Trophoblast cell (in vitro differentiated cells and primary cell): ENCODE data around the gene TENM4.

Experiments used
- DNase-seq, 2 donors: peaks; one replicate each; pipeline ENCODE4 v3.0.0-alpha.2; 2016
- H2AFZ ChIP-seq: 2 replicates; pipeline ENCODE4 v1.6.1; 2013; ENCODE audit warnings: low read length, moderate library complexity, mild to moderate bottlenecking; ENCODE audit not compliant: insufficient read depth, poor library complexity
- H2AK5ac ChIP-seq: 2 replicates; pipeline ENCODE4 v1.6.1; 2013; ENCODE audit warnings: mild to moderate bottlenecking, low read length
- H2BK120ac ChIP-seq: 2 replicates; pipeline ENCODE4 v1.6.1; 2013; ENCODE audit warnings: low read length, mild to moderate bottlenecking, moderate library complexity; ENCODE audit not compliant: insufficient read depth, poor library complexity
- H2BK12ac ChIP-seq: 2 replicates; pipeline ENCODE4 v1.6.1; 2013; ENCODE audit warnings: mild to moderate bottlenecking, low read length, moderate library complexity
- H2BK5ac ChIP-seq: 2 replicates; pipeline ENCODE4 v1.6.1; 2013; ENCODE audit warnings: low read length, low read depth, moderate library complexity, mild to moderate bottlenecking; ENCODE audit not compliant: poor library complexity
- H3K14ac ChIP-seq: 2 replicates; pipeline ENCODE4 v1.6.1; 2013; ENCODE audit warnings: mild to moderate bottlenecking, low read length
- H3K18ac ChIP-seq: 2 replicates; pipeline ENCODE4 v1.6.1; 2013; ENCODE audit warnings: mild to moderate bottlenecking, low read length
- H3K23ac ChIP-seq: 2 replicates; pipeline ENCODE4 v1.6.1; 2013; ENCODE audit warnings: low read length
- H3K27ac ChIP-seq: 2 replicates; pipeline ENCODE4 v1.5.1; 2013; ENCODE audit warnings: low read depth, mild to moderate bottlenecking, inconsistent platforms, low read length, moderate library complexity
- H3K27me3 ChIP-seq: 2 replicates; pipeline ENCODE4 v1.6.1; 2013; ENCODE audit warnings: inconsistent platforms, mild to moderate bottlenecking, low read length, moderate library complexity; ENCODE audit not compliant: insufficient read depth
- H3K36me3 ChIP-seq, 2 experiments: 1 replicate in 1 of 2; 2 replicates in 1 of 2; pipeline ENCODE4 v1.6.1; 2013; ENCODE audit warnings: low read length in 2 of 2, mild to moderate bottlenecking in 2 of 2, moderate library complexity in 1 of 2; ENCODE audit not compliant: insufficient read depth in 2 of 2, control insufficient read depth in 1 of 2
- H3K4ac ChIP-seq: 2 replicates; pipeline ENCODE4 v1.6.1; 2013; ENCODE audit warnings: low read depth, mild to moderate bottlenecking, low read length, moderate library complexity
- H3K4me1 ChIP-seq, 2 experiments: 1 replicate in 1 of 2; 2 replicates in 1 of 2; pipeline ENCODE4 v1.6.1; 2013; ENCODE audit warnings: low read length in 2 of 2, mild to moderate bottlenecking in 2 of 2, moderate library complexity in 1 of 2; ENCODE audit not compliant: insufficient read depth in 2 of 2, control insufficient read depth in 1 of 2
- H3K4me2 ChIP-seq: 2 replicates; pipeline ENCODE4 v1.6.1; 2013; ENCODE audit warnings: inconsistent platforms, mild to moderate bottlenecking, low read length, moderate library complexity
- H3K4me3 ChIP-seq: 2 replicates; pipeline ENCODE4 v1.5.1; 2013; ENCODE audit warnings: mild to moderate bottlenecking, low read depth, low read length, inconsistent platforms
- H3K79me1 ChIP-seq: one replicate; pipeline ENCODE4 v1.6.1; 2013; ENCODE audit warnings: low read length
- H3K79me2 ChIP-seq: 2 replicates; pipeline ENCODE4 v1.6.1; 2013; ENCODE audit warnings: low read length, mild to moderate bottlenecking; ENCODE audit not compliant: control insufficient read depth, insufficient read depth, poor library complexity
- H3K9ac ChIP-seq: 2 replicates; pipeline ENCODE4 v1.6.1; 2013; ENCODE audit warnings: mild to moderate bottlenecking, low read length
- H3K9me3 ChIP-seq: 2 replicates; pipeline ENCODE4 v1.6.1; 2013; ENCODE audit warnings: low read depth, mild to moderate bottlenecking, control low read depth, inconsistent platforms, low read length; ENCODE audit not compliant: insufficient read depth
- H4K12ac ChIP-seq: 2 replicates; pipeline ENCODE4 v1.6.1; 2013; ENCODE audit warnings: low read depth, mild to moderate bottlenecking, low read length, moderate library complexity
- H4K8ac ChIP-seq: 2 replicates; pipeline ENCODE4 v1.6.1; 2013; ENCODE audit warnings: low read depth, mild to moderate bottlenecking, low read length, moderate library complexity
- H4K91ac ChIP-seq: one replicate; pipeline ENCODE4 v1.6.1; 2013; ENCODE audit warnings: low read depth, mild to moderate bottlenecking, low read length, moderate library complexity
- WGBS: extraction: QIAGEN DNeasy Blood & Tissue Kit; methylation state at CpG from one replicate; pipeline ENCODE4 v1.1.7; 2013; ENCODE audit warnings: missing lambda C conversion rate; ENCODE audit not compliant: insufficient read length, insufficient coverage; ENCODE audit errors: extremely low coverage; 5-methylcytosine and 5-hydroxymethylcytosine counted together

The TENM4 gene

DNA sequence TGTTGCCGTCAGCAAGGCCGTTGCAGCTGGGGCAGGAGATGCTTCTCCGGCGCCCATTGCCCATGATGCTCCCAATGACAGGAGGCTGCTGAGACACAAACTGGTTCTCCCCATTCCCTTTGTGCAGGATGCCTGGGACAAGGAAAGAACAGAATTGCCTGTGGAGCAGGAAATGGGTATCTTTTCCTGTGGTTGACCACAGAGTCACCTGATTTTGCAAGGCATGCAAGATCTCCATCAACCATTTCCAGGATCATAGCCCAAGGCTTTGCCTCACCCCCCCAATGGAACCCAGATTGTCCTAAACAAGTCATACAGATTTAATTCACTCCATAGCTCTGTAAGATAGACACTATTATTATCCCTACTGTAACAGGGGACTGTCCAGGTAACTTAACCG, 718.0 kb downstream of the TENM4 start:
- H3K23ac ChIP-seq = no peak overlapping the region
- no peak overlapping the region for H3K4me2 ChIP-seq
- no peak overlapping the region for H3K9ac ChIP-seq
- no peak overlapping the region for H4K8ac ChIP-seq
- H3K79me2 ChIP-seq = no peaks in the 10 kb centered on the region
- no peak overlapping the region for H3K4ac ChIP-seq
- no peaks in the 10 kb centered on the region for H3K9me3 ChIP-seq
- H2BK5ac ChIP-seq = no peak overlapping the region
- H3K36me3 ChIP-seq = peaks cover 33 to 44% of the 10 kb centered on the region in 2 experiments
- no peak overlapping the region for H3K4me3 ChIP-seq
- no peak overlapping the region for H4K12ac ChIP-seq
- peaks cover 0 to 4% of the 10 kb centered on the region in 2 experiments for H3K4me1 ChIP-seq
- H4K91ac ChIP-seq = no peak overlapping the region
- no peaks in the 10 kb centered on the region for H3K79me1 ChIP-seq
- H3K18ac ChIP-seq = no peak overlapping the region
- H3K27ac ChIP-seq = no peak overlapping the region
- H2AFZ ChIP-seq = no peak overlapping the region
- DNase-seq = no peak
- no peaks in the 10 kb centered on the region for H3K27me3 ChIP-seq
- H2AK5ac ChIP-seq = no peak overlapping the region
- no CpG with 5 or more reads among the region's 5 CpGs for WGBS
- H2BK120ac ChIP-seq = no peak overlapping the region
- no peak overlapping the region for H2BK12ac ChIP-seq
- no peak overlapping the region for H3K14ac ChIP-seq

DNA sequence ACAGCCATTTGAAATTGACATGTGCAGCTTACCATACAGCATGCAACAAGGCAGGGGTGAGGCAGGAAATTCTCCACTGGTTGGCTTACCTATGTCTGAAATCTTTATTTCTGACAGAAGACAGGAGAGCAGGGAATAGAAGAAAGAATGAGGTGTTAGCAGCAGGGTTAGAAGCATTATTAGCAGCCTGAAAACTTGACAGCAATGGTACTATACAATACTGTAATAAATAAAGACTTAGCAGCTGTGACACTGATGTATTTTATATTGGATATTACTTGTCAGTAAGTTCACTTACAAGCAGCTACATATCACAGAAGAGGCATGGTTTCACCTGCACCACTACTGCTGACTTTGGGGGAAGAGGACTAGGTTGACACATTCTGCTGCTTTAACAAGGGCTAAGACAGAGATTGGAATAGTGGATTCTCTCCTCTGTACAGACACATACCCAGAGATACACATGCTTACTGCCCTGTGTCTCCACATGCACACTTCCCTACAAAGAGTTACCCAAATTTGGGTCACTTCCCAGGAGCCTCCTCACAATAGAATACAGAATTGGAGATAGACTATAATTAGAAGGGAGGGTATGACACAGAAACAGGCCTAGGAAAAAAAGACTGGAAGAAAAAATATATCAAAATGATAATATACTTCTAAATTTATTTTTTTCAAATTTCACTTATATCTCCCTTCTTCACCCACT, 720.4 kb downstream of the TENM4 start:
- peaks cover 31 to 36% of the 10 kb centered on the region in 2 experiments for H3K36me3 ChIP-seq
- no peak overlapping the region for H2BK5ac ChIP-seq
- H2BK12ac ChIP-seq = no peak overlapping the region
- H2AFZ ChIP-seq = no peak overlapping the region
- H3K79me1 ChIP-seq = no peaks in the 10 kb centered on the region
- no peak overlapping the region for H2AK5ac ChIP-seq
- H3K4me3 ChIP-seq = no peak overlapping the region
- no peaks in the 10 kb centered on the region for H3K9me3 ChIP-seq
- H4K8ac ChIP-seq = no peak overlapping the region
- no peaks in the 10 kb centered on the region for H3K79me2 ChIP-seq
- H3K18ac ChIP-seq = no peak overlapping the region
- H2BK120ac ChIP-seq = no peak overlapping the region
- no peak overlapping the region for H3K4me2 ChIP-seq
- no peak overlapping the region for H4K91ac ChIP-seq
- no peak overlapping the region for H3K4ac ChIP-seq
- no peak overlapping the region for H3K9ac ChIP-seq
- H3K14ac ChIP-seq = no peak overlapping the region
- H3K4me1 ChIP-seq = peaks cover 0 to 7% of the 10 kb centered on the region in 2 experiments
- no peak overlapping the region for H4K12ac ChIP-seq
- DNase-seq = no peak
- no peak overlapping the region for H3K27ac ChIP-seq
- no peak overlapping the region for H3K23ac ChIP-seq
- H3K27me3 ChIP-seq = no peaks in the 10 kb centered on the region

DNA sequence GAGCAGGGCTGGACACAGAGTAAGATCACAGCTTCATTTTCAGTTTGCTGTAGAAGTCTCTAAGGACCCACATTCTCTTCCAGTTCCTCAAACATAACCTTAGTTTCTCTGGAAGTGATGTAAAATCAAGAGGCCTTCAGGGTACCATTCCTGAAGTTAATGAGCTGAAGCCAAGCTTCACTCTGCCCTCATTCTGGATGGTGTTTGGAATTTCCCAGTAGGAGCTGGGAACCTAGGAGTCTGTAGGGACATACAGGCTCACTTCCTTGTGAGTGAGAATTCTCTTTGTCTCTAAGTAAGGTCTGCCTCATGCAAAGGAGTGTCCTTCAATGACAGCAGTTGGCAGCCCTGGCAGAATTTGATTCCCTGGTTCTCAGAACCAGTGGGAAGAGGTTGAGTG, 723.8 kb downstream of the TENM4 start:
- no peak overlapping the region for H2BK120ac ChIP-seq
- no peak overlapping the region for H2AK5ac ChIP-seq
- H3K27ac ChIP-seq = no peak overlapping the region
- no peak overlapping the region for H2BK5ac ChIP-seq
- H3K9me3 ChIP-seq = no peaks in the 10 kb centered on the region
- H3K27me3 ChIP-seq = no peaks in the 10 kb centered on the region
- H4K91ac ChIP-seq = no peak overlapping the region
- H3K14ac ChIP-seq = no peak overlapping the region
- peaks cover 0 to 2% of the 10 kb centered on the region in 2 experiments for H3K4me1 ChIP-seq
- H3K23ac ChIP-seq = no peak overlapping the region
- H2AFZ ChIP-seq = no peak overlapping the region
- H4K8ac ChIP-seq = no peak overlapping the region
- no peak for DNase-seq
- H3K4me2 ChIP-seq = no peak overlapping the region
- no peak overlapping the region for H4K12ac ChIP-seq
- H3K4me3 ChIP-seq = no peak overlapping the region
- H3K4ac ChIP-seq = no peak overlapping the region
- no peak overlapping the region for H3K18ac ChIP-seq
- H3K79me1 ChIP-seq = no peaks in the 10 kb centered on the region
- H2BK12ac ChIP-seq = no peak overlapping the region
- H3K79me2 ChIP-seq = no peaks in the 10 kb centered on the region
- H3K36me3 ChIP-seq = peaks cover 20 to 21% of the 10 kb centered on the region in 2 experiments
- H3K9ac ChIP-seq = no peak overlapping the region

DNA sequence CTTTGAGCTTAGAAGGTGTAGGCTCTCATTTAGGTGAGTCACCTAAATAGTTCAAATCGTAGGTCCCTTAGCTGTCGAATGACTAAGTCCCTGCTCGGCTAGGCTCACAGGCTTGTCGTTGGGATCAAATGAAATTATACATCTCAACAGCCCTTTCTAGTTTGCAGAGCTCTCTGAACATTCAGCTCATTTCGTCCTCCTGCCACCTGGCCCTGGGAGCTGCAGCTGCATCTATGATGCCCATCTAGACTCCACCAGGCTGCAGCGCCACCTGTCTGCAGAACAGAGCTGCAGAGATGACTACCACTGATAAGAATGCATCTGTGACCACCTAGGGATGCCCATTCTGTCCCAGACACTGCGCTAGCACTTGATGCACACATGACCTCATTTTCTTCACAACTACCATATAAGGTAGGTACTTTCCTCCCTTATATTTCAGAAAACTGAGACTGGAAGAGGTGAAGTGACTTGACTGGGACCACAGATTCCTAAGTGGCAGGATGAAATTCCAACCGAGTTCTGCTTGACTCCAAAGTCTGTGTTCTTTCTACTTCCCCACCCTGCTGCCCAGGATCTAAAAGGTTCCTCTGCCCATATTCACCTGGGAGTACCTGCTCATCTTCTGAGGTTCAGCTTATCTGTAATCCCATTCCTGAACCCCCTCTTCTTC, 725.1 kb downstream of the TENM4 start:
- Histone ChIP-seq H2AK5ac (no peak overlapping the region), H3K27me3 (no peaks in the 10 kb centered on the region), H3K79me1 (no peaks in the 10 kb centered on the region), H4K91ac (no peak overlapping the region), H3K9ac (no peak overlapping the region), H2BK120ac (no peak overlapping the region), H3K4me3 (no peak overlapping the region), H2AFZ (no peak overlapping the region), H3K4me1 (peaks cover 0 to 2% of the 10 kb centered on the region in 2 experiments), H3K9me3 (no peaks in the 10 kb centered on the region), H3K14ac (no peak overlapping the region), H3K4me2 (no peak overlapping the region), H3K36me3 (peaks cover 9 to 10% of the 10 kb centered on the region in 2 experiments), H3K4ac (no peak overlapping the region), H3K27ac (no peak overlapping the region), H2BK12ac (no peak overlapping the region), H3K79me2 (no peaks in the 10 kb centered on the region), H4K8ac (no peak overlapping the region), H3K18ac (no peak overlapping the region), H2BK5ac (no peak overlapping the region), H4K12ac (no peak overlapping the region), H3K23ac (no peak overlapping the region)
- peak; percentile 91 to 95 for DNase-seq
- WGBS = no CpG with 5 or more reads among the region's 8 CpGs
